ENCODE results near the gene LILRB1.
"Not testable (repeated sequence)": the region's sequence is repeated elsewhere in the genome, so short reads cannot be mapped to it uniquely, and the experiment has no call there.

LILRB1 gene

GRCh38 chr19:54624234-54624633 is 6.0 kb upstream of the LILRB1 start:
- in situ Hi-C loops (cut with MboI; ENCODE audit: low sequenced_read_pairs): not testable (repeated sequence)

- in situ Hi-C loops (cut with MboI; ENCODE audit: low sequenced_read_pairs): not testable (repeated sequence)
Measured at GRCh38 chr19:54624934-54625730, 5.2 kb upstream of the LILRB1 start.

- in situ Hi-C loops (cut with MboI; ENCODE audit: low sequenced_read_pairs): no loop called here
Measured at GRCh38 chr19:54626757-54627156, 3.5 kb upstream of the LILRB1 start.

- in situ Hi-C loops (cut with MboI; ENCODE audit: low sequenced_read_pairs): not testable (repeated sequence)
Measured at GRCh38 chr19:54627912-54628311, 2.4 kb upstream of the LILRB1 start.

GRCh38 chr19:54630782-54631181 is 498 bp downstream of the LILRB1 start:
- in situ Hi-C loops (cut with MboI; ENCODE audit: low sequenced_read_pairs): no loop called here

- in situ Hi-C loops (cut with MboI; ENCODE audit: low sequenced_read_pairs): not testable (repeated sequence)
Measured at GRCh38 chr19:54631489-54632337, 1.4 kb downstream of the LILRB1 start.

GRCh38 chr19:54632517-54632916 is 2.2 kb downstream of the LILRB1 start:
- in situ Hi-C loops (cut with MboI; ENCODE audit: low sequenced_read_pairs): not testable (repeated sequence)

- in situ Hi-C loops (cut with MboI; ENCODE audit: low sequenced_read_pairs): no loop called here
Measured at GRCh38 chr19:54633401-54633800, 3.1 kb downstream of the LILRB1 start.

GRCh38 chr19:54636081-54636480 is 5.8 kb downstream of the LILRB1 start:
- in situ Hi-C loops (cut with MboI; ENCODE audit: low sequenced_read_pairs): not testable (repeated sequence)

GRCh38 chr19:54638683-54639082 is 8.4 kb downstream of the LILRB1 start:
- in situ Hi-C loops (cut with MboI; ENCODE audit: low sequenced_read_pairs): no loop called here

- in situ Hi-C loops (cut with MboI; ENCODE audit: low sequenced_read_pairs): not testable (repeated sequence)
Measured at GRCh38 chr19:54642953-54643352, 12.7 kb downstream of the LILRB1 start.

GRCh38 chr19:54643583-54643982 is 13.3 kb downstream of the LILRB1 start:
- in situ Hi-C loops (cut with MboI; ENCODE audit: low sequenced_read_pairs): not testable (repeated sequence)

GRCh38 chr19:54644056-54644455 is 13.8 kb downstream of the LILRB1 start:
- in situ Hi-C loops (cut with MboI; ENCODE audit: low sequenced_read_pairs): no loop called here

GRCh38 chr19:54646331-54646841 is 16.1 kb downstream of the LILRB1 start:
- in situ Hi-C loops (cut with MboI; ENCODE audit: low sequenced_read_pairs): no loop called here

GRCh38 chr19:54648129-54648528 is 17.8 kb downstream of the LILRB1 start:
- in situ Hi-C loops (cut with MboI; ENCODE audit: low sequenced_read_pairs): no loop called here

GRCh38 chr19:54650108-54650655 is 19.9 kb downstream of the LILRB1 start:
- in situ Hi-C loops (cut with MboI; ENCODE audit: low sequenced_read_pairs): loop anchor here (25.0 kb wide), 1 partner anchor 163 kb away; no protein-coding TSS in a partner anchor

- in situ Hi-C loops (cut with MboI; ENCODE audit: low sequenced_read_pairs): loop anchor here (25.0 kb wide), 1 partner anchor 166 kb away; no protein-coding TSS in a partner anchor
Measured at GRCh38 chr19:54653181-54653809, 23.0 kb downstream of the LILRB1 start.

GRCh38 chr19:54654447-54655321 is 24.4 kb downstream of the LILRB1 start:
- in situ Hi-C loops (cut with MboI; ENCODE audit: low sequenced_read_pairs): loop anchor here (25.0 kb wide), 1 partner anchor 167 kb away; no protein-coding TSS in a partner anchor

GRCh38 chr19:54659300-54659699 is 29.0 kb downstream of the LILRB1 start:
- in situ Hi-C loops (cut with MboI; ENCODE audit: low sequenced_read_pairs): loop anchor here (25.0 kb wide), 1 partner anchor 172 kb away; no protein-coding TSS in a partner anchor

- in situ Hi-C loops (cut with MboI; ENCODE audit: low sequenced_read_pairs): loop anchor here (25.0 kb wide), 1 partner anchor 173 kb away; no protein-coding TSS in a partner anchor
Measured at GRCh38 chr19:54660306-54660705, 30.0 kb downstream of the LILRB1 start.

Data from HL-60/S4 (cell line).